ENCODE measurements around the gene TBC1D5.

GRCh38 chr3:17753632-17753992 lies 11.2 kb upstream of the TBC1D5 start:
- TF ChIP-seq, protein P1, sequence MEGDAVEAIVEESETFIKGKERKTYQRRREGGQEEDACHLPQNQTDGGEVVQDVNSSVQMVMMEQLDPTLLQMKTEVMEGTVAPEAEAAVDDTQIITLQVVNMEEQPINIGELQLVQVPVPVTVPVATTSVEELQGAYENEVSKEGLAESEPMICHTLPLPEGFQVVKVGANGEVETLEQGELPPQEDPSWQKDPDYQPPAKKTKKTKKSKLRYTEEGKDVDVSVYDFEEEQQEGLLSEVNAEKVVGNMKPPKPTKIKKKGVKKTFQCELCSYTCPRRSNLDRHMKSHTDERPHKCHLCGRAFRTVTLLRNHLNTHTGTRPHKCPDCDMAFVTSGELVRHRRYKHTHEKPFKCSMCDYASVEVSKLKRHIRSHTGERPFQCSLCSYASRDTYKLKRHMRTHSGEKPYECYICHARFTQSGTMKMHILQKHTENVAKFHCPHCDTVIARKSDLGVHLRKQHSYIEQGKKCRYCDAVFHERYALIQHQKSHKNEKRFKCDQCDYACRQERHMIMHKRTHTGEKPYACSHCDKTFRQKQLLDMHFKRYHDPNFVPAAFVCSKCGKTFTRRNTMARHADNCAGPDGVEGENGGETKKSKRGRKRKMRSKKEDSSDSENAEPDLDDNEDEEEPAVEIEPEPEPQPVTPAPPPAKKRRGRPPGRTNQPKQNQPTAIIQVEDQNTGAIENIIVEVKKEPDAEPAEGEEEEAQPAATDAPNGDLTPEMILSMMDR (IDR thresholded peaks at IDR 0.05): no peak
- TF ChIP-seq TCF7L2 (IDR thresholded peaks at IDR 0.05; ENCODE audit: low read depth, low read length): no peak

Data from Panc1 (cell line).